SKM-1 (cell line): ENCODE results near the gene GNG13.
"Not testable (repeated sequence)": the region's sequence is repeated elsewhere in the genome, so short reads cannot be mapped to it uniquely, and the experiment has no call there.

Experiments used
- DNase-seq: peaks from one replicate; lab custom pipeline; 2025; ENCODE audit not compliant: unreplicated experiment; lab: John Stamatoyannopoulos, UW

GNG13 gene

GRCh38 chr16:780296-780695, 20.2 kb downstream of the GNG13 start:
- DNase-seq: no peak

- DNase-seq: no peak
Measured at GRCh38 chr16:779561-779960, 21.0 kb downstream of the GNG13 start.

GRCh38 chr16:778909-779527, 21.5 kb downstream of the GNG13 start:
- no peak for DNase-seq

- DNase-seq: no peak
Measured at GRCh38 chr16:778447-778846, 22.1 kb downstream of the GNG13 start.

GRCh38 chr16:777826-778225, 22.7 kb downstream of the GNG13 start:
- DNase-seq: no peak

GRCh38 chr16:776824-777223, 23.7 kb downstream of the GNG13 start:
- no peak for DNase-seq

GRCh38 chr16:776298-776697, 24.2 kb downstream of the GNG13 start:
- not testable (repeated sequence) for DNase-seq

GRCh38 chr16:775236-775796, 25.2 kb downstream of the GNG13 start:
- no peak for DNase-seq

GRCh38 chr16:774086-775001, 26.2 kb downstream of the GNG13 start:
- no peak for DNase-seq

GRCh38 chr16:772959-773358, 27.6 kb downstream of the GNG13 start:
- no peak for DNase-seq

GRCh38 chr16:770411-770810, 30.1 kb downstream of the GNG13 start:
- no peak for DNase-seq

- DNase-seq: no peak
Measured at GRCh38 chr16:769934-770333, 30.6 kb downstream of the GNG13 start.

GRCh38 chr16:769184-769784, 31.2 kb downstream of the GNG13 start:
- DNase-seq: no peak

GRCh38 chr16:768428-768827, 32.1 kb downstream of the GNG13 start:
- DNase-seq: no peak

GRCh38 chr16:767743-768235, 32.7 kb downstream of the GNG13 start:
- no peak for DNase-seq

GRCh38 chr16:766820-767640, 33.5 kb downstream of the GNG13 start:
- DNase-seq: no peak

GRCh38 chr16:766008-766819, 34.3 kb downstream of the GNG13 start:
- no peak for DNase-seq

- DNase-seq: no peak
Measured at GRCh38 chr16:765488-765865, 35.1 kb downstream of the GNG13 start.

- no peak for DNase-seq
Measured at GRCh38 chr16:764848-765487, 35.6 kb downstream of the GNG13 start.
